Measurements from ENCODE around the gene ALG12.

DNA sequence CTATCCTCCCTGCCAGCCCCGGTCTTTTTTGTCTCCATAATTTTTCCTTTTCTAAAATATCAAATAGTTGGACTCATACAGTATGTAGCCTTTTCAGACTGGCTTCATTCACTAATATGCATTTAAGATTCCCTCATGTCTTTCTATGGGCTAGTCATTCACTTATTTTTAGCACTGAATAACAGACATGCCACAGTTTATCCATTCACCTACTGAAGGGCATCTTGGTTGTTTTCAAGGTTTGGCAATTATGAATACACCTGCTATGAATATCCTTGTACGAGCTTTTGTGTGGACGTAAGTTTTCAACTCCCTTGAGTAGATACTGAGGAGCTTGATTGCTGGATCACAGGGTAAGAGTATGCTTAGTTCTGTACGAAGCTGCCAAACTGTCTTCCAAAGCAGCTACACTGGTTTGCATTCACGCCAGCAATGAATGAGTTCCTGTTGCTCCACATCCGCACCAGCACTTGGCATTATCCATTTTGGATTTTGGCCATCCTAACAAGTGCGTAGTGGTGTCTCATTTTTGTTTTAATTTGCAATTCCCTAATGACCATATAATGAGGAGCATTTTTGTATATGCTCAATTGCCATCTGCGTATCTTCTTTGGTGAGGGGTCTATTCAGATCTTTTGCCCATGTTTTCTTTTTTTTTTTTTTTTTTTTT, 21.1 kb downstream of the ALG12 start:
- TF ChIP-seq RFX5 (IDR thresholded peaks at IDR 0.05; ENCODE audit: low read depth, low read length) (no peak), POLR2AphosphoS5 (IDR thresholded peaks at IDR 0.05; ENCODE audit: low read depth, low read length) (no peak), TARDBP (CRISPR knock-in tag; IDR thresholded peaks at IDR 0.05) (no peak), CHD4 (IDR thresholded peaks at IDR 0.05; ENCODE audit: borderline replicate concordance, low read length) (no peak)
